PFSK-1 (cell line): ENCODE data around the gene GHRL.

Source experiments
- FOXP2 ChIP-seq: optimal IDR thresholded peaks from 2 replicates; pipeline ENCODE3; 2011; ENCODE audit warnings: borderline replicate concordance, control low read depth, inconsistent platforms; ENCODE audit not compliant: insufficient read depth; ENCODE audit errors: extremely low read length, extremely low read depth
- POLR2AphosphoS5 ChIP-seq: IDR thresholded peaks from 2 replicates; pipeline ENCODE4 v1.6.1; 2012; ENCODE audit warnings: low read depth, mild to moderate bottlenecking, control low read depth, low read length, moderate library complexity
- SIN3A ChIP-seq: IDR thresholded peaks from 2 replicates; pipeline ENCODE4 v1.6.1; 2012; ENCODE audit warnings: mild to moderate bottlenecking, low read length, moderate library complexity, borderline replicate concordance; ENCODE audit not compliant: insufficient read depth
- TAF1 ChIP-seq: IDR thresholded peaks from 2 replicates; pipeline ENCODE4 v1.6.1; 2012; ENCODE audit warnings: low read length, control low read depth, borderline replicate concordance; ENCODE audit not compliant: insufficient read depth
- TF ChIP-seq, protein P1 (sequence below), 2 experiments: IDR thresholded peaks; 2 replicates each; pipeline versions ENCODE4 v1.6.1 to v1.8.0; 2011 to 2012; ENCODE audit warnings: low read depth in 2 of 2, low read length in 2 of 2, control low read depth in 1 of 2, inconsistent platforms in 1 of 2, mild to moderate bottlenecking in 1 of 2, moderate library complexity in 1 of 2; ENCODE audit not compliant: insufficient read depth in 1 of 2

The GHRL gene

GRCh38 chr3:10322352-10322710 lies 29.6 kb upstream of the GHRL start:
- TF ChIP-seq TAF1 (no peak), POLR2AphosphoS5 (no peak), SIN3A (no peak), FOXP2 (no peak)
- TF ChIP-seq, protein P1, sequence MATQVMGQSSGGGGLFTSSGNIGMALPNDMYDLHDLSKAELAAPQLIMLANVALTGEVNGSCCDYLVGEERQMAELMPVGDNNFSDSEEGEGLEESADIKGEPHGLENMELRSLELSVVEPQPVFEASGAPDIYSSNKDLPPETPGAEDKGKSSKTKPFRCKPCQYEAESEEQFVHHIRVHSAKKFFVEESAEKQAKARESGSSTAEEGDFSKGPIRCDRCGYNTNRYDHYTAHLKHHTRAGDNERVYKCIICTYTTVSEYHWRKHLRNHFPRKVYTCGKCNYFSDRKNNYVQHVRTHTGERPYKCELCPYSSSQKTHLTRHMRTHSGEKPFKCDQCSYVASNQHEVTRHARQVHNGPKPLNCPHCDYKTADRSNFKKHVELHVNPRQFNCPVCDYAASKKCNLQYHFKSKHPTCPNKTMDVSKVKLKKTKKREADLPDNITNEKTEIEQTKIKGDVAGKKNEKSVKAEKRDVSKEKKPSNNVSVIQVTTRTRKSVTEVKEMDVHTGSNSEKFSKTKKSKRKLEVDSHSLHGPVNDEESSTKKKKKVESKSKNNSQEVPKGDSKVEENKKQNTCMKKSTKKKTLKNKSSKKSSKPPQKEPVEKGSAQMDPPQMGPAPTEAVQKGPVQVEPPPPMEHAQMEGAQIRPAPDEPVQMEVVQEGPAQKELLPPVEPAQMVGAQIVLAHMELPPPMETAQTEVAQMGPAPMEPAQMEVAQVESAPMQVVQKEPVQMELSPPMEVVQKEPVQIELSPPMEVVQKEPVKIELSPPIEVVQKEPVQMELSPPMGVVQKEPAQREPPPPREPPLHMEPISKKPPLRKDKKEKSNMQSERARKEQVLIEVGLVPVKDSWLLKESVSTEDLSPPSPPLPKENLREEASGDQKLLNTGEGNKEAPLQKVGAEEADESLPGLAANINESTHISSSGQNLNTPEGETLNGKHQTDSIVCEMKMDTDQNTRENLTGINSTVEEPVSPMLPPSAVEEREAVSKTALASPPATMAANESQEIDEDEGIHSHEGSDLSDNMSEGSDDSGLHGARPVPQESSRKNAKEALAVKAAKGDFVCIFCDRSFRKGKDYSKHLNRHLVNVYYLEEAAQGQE (IDR thresholded peaks at IDR 0.05; ENCODE audit: insufficient read depth in 1 of 2, low read depth in 2 of 2, low read length in 2 of 2), result no peak

GRCh38 chr3:10321630-10322351 lies 29.0 kb upstream of the GHRL start:
- TF ChIP-seq, protein P1 (IDR thresholded peaks at IDR 0.05; ENCODE audit: insufficient read depth in 1 of 2, low read depth in 2 of 2, low read length in 2 of 2), result no peak
- TF ChIP-seq POLR2AphosphoS5 (no peak), TAF1 (no peak), SIN3A (no peak), FOXP2 (no peak)

- TF ChIP-seq SIN3A (no peak), POLR2AphosphoS5 (no peak), TAF1 (no peak)
- TF ChIP-seq, protein P1 (IDR thresholded peaks at IDR 0.05; ENCODE audit: insufficient read depth in 1 of 2, low read depth in 2 of 2, low read length in 2 of 2), result no peak
Measured at GRCh38 chr3:10320320-10320677, 27.6 kb upstream of the GHRL start.

DNA sequence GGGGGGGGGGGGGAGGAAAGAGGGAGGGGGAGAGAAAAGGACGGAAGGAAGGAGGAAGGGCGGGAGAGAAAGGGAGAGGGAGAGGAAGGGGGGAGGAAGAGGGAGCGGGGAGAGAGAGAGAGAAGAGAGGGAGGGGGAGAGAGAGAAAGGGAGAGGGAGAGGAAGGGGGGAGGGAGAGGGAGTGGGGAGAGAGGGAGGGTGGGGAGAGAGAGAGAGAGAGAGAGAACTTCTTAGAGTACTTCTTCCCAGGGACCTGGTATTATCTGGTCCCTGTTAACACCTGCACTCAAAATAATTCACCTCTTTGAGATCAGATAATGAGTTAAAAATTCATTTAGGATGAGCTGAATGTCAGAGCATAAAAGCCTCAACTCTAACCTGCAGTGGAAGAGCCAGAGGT lies 27.1 kb upstream of the GHRL start:
- TF ChIP-seq FOXP2, result no peak
- TF ChIP-seq POLR2AphosphoS5, result no peak
- TF ChIP-seq TAF1, result no peak
- TF ChIP-seq SIN3A, result no peak
- TF ChIP-seq, protein P1 (IDR thresholded peaks at IDR 0.05; ENCODE audit: insufficient read depth in 1 of 2, low read depth in 2 of 2, low read length in 2 of 2), result no peak
